GM19023 (cell line): Measurements from ENCODE around the gene ANKH.
"Not testable (repeated sequence)": the region's sequence is repeated elsewhere in the genome, so short reads cannot be mapped to it uniquely, and the experiment has no call there.

Source experiments
- ATAC-seq: cut with Tn5 transposase; IDR thresholded peaks from one replicate; pipeline ENCODE4 v1.9.1; 2021; ENCODE audit warnings: mild to moderate bottlenecking, moderate library complexity; ENCODE audit not compliant: unreplicated experiment

ANKH gene

DNA sequence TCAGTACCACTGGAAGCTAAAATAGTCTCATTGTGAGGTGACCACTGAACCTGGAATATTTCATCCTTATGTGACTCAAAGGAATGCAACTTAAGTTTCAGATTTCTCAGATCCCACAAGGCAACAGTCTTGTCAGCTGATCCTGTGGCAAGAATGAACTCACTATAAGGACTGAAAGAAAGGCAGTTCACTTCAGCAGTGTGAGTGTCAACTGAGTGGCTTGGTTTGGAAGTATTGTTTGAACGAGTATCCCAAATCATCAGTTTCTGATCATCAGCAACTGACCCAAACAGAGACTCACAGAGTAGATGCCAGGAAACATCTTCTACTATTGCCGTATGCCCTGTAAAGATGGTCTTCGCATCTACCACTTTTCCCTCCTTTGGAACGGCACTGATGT is 74.2 kb downstream of the ANKH start:
- ATAC-seq: not testable (repeated sequence)

DNA sequence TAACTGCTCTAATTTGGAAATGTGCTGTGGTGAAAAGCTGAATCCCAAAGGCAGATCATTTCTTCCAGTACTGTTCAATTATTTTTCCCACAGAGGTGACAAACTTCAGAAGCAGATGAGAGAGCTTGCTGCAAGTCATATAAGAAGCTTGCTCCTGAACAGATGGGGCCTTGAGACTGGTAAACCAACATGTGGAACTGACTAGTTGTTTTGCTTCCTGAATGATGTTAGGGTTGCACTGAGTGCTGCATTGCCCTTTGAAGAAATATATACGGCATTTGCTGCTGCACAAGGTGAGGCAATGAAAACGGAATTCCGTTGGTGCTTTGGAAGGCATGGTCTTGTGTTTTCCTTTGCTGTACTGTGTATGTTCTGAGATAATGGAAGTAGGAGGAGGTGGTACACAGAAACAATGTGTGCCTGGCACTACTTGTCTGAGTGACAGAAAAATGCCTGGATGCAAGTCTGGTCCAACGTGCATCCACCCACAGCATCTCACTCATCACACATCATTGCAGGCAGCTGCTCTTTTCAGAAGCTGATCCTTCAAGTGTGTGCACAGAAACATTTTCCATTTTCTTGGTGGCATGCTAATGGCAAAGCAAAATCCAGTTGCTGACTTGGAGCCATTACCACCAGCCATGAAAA is 76.9 kb downstream of the ANKH start:
- no peak for ATAC-seq

DNA sequence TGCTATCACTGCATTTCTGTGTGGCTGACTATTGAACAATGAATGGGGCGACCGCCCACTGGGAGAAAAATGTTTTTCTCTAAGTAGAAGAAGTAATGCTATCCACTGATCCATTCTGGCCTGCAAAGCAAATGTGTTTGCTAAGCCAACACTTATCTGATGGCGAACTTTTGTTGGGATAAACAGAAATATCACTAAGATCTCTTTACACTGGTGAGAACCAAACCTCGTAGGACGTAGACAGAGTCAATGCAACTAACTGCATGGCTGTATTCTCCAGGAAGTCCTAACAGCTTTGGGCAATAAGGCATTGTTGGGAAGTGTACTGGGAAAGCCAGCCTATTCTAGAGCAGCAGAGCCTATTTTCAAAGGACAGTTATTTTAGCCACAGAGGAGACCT is 77.7 kb downstream of the ANKH start:
- no peak for ATAC-seq

DNA sequence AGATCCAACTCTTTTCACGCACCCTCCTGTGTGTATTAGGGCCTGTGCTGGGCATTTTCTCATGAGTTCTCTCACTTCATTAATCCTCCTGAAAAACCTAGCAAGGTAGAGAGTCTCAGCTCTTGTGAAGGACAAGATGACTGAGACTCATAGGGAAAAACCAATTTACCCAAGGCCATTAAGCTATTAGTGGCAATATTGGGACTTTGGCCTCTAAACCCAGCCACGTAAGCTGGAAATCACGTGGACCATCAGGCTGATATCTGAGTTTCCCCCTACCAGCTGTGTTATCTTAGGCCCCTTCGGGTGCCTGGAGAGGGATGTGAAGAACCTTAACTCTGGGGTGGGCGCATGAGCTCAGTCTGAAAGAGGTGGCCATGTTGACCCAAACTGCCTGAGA is 80.7 kb downstream of the ANKH start:
- no peak for ATAC-seq

DNA sequence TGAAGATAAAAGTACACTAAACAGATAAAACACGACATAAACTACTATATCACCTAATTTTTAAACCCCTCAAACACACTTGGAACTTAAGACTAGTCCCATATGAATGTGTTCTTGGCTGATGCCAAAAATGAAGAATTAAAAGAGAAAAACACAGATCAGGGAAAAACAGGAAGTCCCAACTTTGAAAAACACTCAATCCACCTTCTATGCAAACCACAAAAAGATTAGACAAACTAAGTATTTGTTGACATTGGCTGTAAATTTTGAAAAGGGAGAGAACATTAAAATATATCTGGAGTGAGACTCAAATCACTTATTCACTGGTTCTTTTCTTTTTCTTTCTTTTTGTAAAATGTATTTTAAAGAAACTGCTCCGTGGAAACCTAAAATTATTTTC is 81.4 kb downstream of the ANKH start:
- ATAC-seq: no peak

DNA sequence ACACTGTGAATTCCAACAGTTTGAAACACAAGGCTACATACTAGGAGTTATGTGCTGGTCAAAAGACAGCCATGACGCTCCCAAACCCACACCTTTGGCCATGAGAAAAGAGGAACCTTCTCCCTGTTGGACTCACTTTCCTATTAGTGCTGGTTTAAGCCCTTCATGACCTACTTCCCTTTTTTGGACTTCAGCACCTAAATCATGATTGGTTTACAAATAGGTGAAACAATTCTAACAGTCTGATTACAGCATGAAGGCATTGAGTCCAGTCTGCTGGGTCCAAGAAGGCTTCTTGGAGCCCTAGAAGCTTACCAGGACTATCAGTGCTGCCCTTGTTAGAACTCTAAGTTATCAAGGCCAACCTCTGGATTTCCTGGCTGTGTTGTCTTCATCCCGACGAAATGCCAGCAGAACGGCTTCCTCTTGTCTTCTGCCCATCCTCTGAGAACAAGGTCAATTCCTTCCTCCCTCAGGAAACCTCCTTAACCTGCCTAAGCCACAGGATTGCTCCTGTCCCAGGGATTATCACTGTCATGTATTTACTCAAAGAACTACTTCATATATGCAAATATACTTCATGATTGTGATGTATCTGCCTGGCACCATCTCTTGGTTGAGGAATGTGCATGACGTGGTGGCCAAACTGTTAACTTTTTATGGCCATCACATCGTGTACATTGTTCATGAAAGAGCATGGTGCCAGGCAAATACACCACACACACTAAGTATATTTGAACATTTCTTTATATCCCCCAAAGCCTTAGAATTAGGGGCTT is 83.6 kb downstream of the ANKH start:
- no peak for ATAC-seq

DNA sequence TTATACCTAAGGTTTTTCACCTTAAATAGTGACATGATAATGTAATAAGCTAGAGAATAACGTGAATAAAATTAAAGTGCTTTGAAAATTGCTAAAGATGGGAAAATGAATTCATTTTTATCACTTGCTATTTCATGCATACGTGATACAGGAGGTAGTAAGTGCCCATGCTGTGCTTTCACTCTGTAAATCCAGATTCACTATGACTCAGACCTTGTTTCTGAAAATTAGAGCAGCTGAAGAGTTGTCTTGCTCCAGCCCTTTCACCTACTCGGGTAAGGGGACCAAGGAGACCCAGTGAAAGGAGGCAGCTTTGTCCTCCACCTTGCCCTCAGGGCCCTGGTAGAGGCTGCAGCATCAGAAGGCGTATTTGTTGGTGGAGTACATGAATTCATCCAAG is 87.9 kb downstream of the ANKH start:
- no peak for ATAC-seq

DNA sequence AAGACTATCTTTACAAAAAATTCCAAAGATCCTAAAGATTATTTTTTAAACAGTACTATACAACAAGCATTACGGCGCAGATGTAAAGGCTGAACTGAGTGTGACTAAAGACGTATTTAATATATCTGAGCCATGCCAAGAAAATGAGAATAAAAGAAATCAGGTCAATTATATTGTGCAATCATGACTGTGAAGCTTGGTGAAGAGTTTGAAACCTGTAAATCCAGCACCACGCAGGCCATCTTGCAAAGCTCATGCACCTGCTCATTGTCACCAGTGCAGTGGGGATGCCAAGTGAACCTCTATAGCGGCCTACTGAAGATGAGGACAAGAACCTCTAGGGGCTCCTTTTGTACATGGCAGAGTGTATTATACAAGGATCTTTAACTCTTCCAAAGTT is 89.0 kb downstream of the ANKH start:
- ATAC-seq: no peak

DNA sequence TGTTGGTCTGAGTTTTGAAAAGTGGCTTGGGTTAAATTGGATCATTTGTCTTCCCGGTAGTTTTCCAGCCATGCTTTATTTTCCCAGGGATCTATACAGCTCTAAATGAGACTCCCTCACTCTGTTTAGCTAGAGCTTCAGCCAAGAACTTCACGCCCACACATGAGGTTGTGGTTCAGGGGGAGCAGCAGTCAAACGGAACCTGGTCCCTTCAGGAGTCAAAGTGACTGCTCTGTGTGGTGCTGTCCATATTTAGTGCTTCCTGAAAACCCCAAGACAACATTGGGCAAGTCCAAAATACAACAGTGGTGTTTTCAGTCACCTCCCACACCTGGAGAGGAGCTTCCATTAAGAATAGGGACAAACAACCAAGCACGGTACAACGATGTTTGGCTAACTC is 90.5 kb downstream of the ANKH start:
- no peak for ATAC-seq

DNA sequence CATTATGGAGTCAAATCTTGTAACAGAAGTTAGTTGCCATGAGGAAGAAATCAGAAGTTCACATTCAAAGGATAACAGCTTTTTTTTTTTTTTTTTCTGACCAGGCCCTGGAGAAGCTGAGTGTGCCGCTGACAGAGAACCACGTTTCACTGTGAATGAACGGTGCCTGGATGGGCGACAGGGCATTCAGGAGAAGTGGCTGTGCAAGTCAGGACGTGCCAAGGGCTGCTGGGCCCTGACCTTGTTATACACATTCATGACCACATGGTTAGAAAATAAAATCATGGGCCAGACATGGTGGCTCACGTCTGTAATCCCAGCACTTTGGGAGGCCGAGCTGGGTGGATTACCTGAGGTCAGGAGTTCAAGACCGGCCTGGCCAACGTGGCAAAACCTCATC is 91.6 kb downstream of the ANKH start:
- ATAC-seq: no peak

DNA sequence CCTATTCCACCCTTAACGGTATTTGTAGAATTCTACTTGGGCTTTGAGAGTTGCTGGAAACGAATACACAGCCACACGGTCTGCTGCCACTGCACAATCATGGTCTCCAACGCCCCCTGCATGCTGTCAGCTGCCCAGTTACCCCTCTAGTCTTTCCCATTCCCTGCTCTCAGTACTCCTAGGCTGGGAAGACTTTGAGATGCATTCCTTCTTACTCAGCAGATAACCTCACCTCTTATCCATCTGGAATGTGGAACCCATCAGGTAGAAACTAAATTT is 92.8 kb downstream of the ANKH start:
- ATAC-seq: no peak

DNA sequence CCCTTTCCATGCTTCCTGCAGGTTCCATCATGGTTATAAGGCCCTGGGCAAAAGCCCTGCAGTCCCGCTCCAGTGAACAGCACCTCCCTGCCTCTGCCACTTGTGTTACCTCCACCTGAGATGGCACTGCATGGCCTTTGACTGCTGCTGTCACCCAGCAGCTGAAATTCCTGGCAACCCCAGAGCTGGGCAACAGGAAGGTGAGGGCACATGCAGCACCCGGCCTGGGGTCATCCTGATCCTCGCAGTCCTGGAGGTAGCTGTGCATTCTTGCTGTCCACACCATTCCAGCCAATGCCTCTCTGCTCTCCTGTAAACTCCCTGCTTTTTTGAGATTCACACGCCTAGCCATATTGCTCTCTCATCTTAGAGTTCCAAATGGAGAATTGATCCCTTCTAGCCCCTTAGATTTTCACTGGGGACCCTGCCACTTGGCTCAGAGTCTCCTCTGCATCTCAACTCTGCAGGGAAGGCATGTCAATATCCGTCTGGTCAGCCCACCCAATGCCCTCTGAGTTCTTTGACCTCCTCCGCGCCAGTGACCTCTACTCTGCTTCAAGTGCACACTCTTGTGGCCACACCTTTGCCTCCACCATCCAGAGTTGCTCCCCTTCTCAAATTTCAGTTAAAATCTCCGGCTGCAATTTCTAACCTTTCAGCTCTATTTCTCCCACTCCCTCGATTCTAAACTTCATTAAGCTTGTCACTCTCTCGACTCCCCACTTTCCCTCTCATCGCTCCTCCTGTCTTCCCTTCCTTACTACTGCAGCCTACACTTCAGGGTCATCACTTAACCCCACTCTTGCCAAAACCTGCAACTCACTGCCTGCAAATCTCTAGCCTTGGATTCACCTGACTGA is 93.4 kb downstream of the ANKH start:
- no peak for ATAC-seq

DNA sequence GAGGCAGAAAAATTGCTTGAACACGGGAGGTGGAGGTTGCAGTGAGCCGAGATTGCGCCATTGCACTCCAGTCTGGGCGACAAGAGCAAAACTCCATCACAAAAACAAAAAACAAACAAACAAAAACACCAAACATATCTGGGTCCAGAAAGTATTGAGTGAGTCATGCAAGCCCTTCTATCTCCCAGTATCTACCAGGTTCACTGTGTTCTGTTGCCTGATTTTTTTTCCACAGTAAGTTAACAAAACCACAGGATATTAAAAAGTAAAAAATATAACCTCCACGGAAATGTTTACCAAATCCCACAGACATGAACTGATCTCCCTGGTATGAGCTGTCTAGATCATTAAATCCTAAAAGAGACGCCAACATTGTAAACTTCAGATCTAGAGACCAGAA is 94.4 kb downstream of the ANKH start:
- ATAC-seq: no peak

DNA sequence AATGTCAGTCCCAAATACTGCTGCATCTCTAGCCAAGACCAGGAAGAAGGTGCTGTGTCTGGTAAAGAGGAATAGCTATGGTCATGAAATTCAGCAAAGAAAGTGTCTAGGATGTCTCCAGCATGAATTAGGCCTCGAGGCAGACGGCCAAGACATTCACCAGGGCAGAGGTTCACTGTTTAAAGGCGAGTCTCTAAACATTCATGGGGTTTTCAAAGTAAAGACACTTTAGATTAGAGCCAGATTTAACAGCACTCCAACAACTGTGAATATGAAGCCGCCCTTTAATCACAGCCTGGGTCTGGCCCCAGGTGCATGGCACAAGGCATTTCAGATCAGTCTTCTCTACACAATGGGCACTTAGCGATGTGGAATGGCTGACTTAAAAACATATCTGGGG is 95.0 kb downstream of the ANKH start:
- ATAC-seq: no peak

DNA sequence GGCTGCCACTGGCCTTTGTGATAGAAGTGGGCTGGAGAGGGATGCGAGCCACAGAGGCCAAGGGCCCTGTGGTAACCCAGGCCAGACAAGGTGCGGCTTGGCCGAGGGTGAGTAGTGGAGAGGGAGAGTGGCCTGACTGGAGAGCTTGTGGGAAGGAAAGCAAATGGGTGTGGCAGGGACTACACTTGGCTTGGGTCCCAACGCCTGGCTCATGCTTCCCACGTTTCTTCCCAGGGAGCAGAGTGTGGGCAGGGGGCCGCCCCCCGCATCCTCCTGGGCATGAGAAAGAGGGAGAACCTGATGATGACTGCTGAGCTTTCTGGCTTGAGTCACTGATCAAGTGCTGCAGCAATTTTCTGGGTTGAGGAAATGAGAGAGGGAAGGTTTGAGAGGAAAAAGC is 95.7 kb downstream of the ANKH start:
- ATAC-seq: no peak

DNA sequence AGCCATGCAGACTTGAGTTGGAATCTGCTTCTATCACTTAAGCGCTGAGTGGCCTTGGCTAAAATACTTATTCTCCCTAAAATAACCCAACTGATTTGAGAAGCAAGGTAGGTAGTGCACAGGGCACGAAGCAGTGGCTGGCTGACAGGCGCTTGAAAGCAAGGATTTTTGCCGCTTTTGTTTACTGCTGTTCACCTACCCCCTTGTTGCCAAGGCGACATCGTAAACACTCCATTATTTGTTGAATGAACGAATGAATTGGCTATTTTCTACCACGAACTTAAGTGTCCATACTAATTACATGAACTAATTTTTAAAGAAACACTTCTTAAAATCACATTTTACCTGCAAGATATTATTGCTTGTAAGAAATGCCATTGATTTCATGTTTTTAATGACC is 98.0 kb downstream of the ANKH start:
- ATAC-seq: no peak

DNA sequence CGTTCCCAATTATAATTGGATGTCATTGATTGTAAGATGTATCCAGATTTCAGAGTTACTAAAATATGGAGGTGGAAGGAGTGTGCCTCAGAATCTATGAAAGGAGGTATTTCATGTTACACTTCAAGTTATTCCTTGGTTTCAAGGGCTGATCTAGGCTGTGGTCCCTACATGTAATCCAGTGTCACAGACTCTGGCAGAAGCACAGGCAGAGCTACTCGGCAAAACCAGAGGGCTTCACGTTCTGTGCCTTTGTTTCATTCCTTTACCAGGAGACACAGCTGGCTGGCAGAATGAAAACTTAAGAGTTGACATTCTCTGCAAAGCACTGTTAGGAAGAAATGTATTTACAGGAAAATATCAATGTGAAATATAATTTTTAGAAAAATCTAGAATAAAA is 99.6 kb downstream of the ANKH start:
- no peak for ATAC-seq

DNA sequence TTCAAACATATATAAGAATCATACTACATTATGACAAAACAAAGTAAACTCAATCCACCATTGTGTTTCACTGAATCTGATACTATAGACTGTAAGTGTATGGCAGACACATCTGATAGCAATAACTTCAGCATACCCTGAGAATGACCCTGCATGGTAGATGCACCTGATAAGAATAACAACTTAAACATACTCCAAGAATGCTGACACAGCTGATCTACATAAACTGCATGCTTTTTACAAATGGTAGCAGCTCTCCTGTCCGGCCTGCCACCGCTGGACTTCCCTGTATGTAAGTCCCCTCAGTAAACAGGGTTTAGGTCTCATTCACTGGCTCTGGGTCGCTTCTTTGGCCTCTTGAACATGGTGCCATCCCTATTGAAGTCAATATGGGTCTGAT is 100.4 kb downstream of the ANKH start:
- no peak for ATAC-seq

DNA sequence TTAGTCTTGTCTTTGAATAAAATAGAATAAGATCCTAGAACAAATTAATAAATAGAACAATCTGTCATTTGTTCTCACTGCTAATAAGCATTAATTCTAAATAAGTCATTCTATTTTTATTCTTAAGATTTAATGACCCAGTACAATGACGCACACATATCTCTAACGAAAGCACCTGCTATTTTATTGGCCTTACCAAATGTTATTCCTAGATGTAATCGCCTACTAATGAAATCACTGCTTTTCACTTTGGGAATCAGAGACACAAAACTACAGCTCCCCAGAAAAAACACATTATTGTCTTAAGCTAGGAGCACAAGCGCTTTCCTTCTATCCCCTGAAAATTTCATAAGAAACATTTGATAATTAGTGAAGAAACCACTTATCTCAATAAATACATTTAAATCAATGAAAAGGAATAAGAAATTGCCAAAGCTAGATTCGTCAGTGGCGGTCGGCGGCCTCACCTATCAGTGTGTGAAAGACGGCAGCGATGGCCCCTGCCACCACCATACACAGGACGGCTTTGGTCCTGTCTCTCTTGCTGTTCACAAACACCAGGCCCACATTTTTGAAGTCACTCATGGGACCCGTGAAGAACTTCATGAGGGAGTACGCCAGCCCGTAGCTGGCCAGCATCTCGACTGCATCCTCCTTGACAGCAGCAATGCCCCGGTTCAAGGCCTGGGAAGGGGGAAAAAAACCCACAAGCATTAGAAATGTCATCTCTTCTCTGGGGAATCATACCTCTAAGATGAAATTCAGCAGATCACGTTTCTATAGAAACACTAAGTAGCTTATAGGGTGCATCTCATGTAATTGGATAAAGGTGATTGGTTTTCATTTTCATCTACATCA is 102.8 kb downstream of the ANKH start:
- no peak for ATAC-seq

DNA sequence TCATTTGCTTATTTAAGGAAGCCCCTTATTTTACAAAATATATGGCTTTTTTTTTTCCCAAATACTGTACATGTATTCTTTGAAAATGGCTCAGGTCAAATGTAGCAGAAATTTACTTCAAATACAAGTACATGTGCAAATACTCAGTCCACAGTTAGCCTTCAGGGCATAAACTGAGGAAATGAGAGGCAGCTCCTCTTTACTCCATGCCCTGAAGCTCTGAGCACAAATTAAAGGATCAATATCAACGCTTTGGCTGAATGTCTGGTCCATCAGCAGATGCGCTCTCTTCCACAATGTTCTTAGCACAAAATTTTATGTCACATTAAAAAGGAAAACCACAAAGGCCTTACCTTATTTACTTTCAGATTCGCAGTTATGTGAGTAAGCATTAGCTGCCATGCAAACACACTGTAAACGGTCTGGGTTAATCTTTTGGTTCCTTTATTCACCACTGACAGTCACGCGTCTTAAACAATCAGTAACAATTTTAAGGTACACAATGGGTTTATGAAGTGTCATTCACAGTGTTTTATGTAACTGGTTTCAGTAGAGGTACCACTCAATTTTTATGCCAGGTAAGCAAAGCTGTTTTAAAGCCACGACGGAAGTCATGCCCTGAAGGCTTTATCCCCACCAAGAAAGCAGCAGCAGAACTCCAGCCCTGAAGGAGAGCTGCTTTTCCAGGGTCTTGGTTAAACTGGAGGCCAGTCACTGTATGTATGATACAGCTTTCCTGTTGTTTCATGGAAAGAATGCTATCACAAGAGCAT is 103.7 kb downstream of the ANKH start:
- ATAC-seq: no peak
